Esophagus (tissue), 2 donors: ENCODE measurements around the gene SNCAIP. TPM values are rescaled to one million over a fixed set of nuclear protein-coding genes. Genes with fewer than 3 reads are reported as not detected.
"Not testable (repeated sequence)": the region's sequence is repeated elsewhere in the genome, so short reads cannot be mapped to it uniquely, and the experiment has no call there.

Source experiments
- H3K27ac ChIP-seq, 2 donors: one replicate each; pipeline ENCODE4 v1.5.1; 2013; ENCODE audit warnings: low read depth in 2 of 2, mild to moderate bottlenecking in 2 of 2, inconsistent platforms in 1 of 2, low read length in 1 of 2, moderate library complexity in 1 of 2
- H3K27me3 ChIP-seq, 2 donors: one replicate each; pipeline ENCODE4 v1.6.1; 2013; ENCODE audit warnings: low read length in 2 of 2, control low read depth in 1 of 2, mild to moderate bottlenecking in 1 of 2; ENCODE audit not compliant: insufficient read depth in 2 of 2, control insufficient read depth in 1 of 2
- H3K36me3 ChIP-seq, 2 donors: one replicate each; pipeline ENCODE4 v1.6.1; 2013; ENCODE audit warnings: low read length in 1 of 2; ENCODE audit not compliant: control insufficient read depth in 2 of 2, insufficient read depth in 2 of 2
- H3K4me1 ChIP-seq, 2 donors: one replicate each; pipeline ENCODE4 v1.6.1; 2013; ENCODE audit warnings: low read length in 1 of 2; ENCODE audit not compliant: control insufficient read depth in 2 of 2, insufficient read depth in 2 of 2
- H3K4me3 ChIP-seq, 2 donors: one replicate each; pipeline ENCODE4 v1.5.1; 2013; ENCODE audit warnings: low read length in 2 of 2, mild to moderate bottlenecking in 2 of 2, low read depth in 1 of 2, moderate library complexity in 1 of 2
- H3K9me3 ChIP-seq, 2 donors: one replicate each; pipeline ENCODE4 v1.6.1; 2013; ENCODE audit warnings: mild to moderate bottlenecking in 2 of 2, low read depth in 1 of 2, low read length in 1 of 2, moderate library complexity in 1 of 2; ENCODE audit not compliant: control insufficient read depth in 2 of 2, insufficient read depth in 1 of 2
- WGBS, 2 donors: extraction: QIAGEN DNeasy Blood & Tissue Kit; methylation state at CpG; one replicate each; pipeline ENCODE4 v1.1.7; 2013; 5-methylcytosine and 5-hydroxymethylcytosine counted together
- polyA plus RNA-seq, 2 donors: library from polyadenylated mRNA; stranded (reverse); fragments of 200-250 nt; gene quantifications; one replicate each; pipeline ENCODE4 v1.2.3, GENCODE V29; 2013
- donor health status: healthy with polysubstance abuse.
- donor health status: Bipolar disorder and iron deficiency.

The SNCAIP gene
- polyA plus RNA-seq, 2 donors: 0.80 to 1.2 TPM

DNA sequence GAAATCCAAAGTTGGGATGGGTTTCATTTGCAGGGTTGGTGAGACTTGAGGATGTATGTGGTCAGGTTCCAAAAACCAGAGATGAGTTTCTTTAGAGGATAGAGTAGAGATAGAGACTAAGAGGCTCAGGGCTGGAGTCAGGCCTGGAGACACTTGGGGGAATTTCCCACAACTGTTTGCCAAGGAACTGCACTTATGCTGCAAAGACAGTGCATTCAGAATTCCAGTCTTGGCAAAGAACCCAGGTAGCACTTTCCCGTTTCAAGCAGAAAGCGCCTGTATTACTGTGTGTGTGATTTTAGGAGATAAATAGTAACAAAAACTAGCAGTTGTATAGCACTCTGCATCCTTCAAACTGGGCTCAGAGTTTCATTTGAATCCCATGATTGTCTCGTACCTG is 55.4 kb downstream of the SNCAIP start:
- WGBS, 2 donors: 52 to 70% methylated on average over 3 of the region's 3 CpGs
- Histone ChIP-seq H3K27me3 (no peaks in the 10 kb centered on the region), H3K4me1 (no peaks in the 10 kb centered on the region)

DNA sequence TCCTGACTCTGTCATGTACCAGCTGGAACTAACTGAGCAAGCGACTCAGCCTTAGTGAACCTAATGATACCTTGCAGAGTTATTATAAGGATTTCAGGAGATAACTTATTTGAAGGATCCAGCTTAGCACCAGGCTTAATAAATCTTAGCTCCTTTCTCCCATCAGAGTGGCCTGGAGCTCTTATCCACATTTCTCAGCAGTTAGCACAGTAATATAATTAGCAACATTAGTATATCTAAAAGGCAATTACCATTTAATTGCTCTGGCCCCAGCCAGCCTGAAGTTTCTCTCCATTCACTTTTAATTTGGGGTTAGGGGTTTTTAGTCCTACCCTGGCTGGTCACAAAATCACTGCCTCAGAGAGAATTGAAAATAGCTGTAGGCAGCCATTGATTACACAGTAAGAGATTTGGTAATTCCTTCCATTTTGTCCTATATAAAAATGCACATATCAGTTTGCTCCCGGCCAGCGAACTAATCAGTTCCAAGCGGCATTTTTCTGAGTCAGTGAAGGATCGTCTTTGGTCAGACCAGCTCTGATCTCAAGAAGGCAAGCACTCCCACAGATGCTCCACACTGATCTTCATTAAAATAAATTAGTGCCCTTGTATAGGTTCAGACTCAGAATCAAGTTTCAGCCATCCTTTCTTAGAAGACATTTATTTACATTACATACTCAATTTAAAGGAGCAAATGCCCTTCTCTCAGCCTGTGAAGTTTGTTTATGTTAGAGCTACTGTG is 56.6 kb downstream of the SNCAIP start:
- Histone ChIP-seq H3K27ac (no peak overlapping the region), H3K9me3 (no peaks in the 10 kb centered on the region), H3K4me3 (no peak overlapping the region), H3K36me3 (no peaks in the 10 kb centered on the region), H3K4me1 (no peaks in the 10 kb centered on the region), H3K27me3 (no peaks in the 10 kb centered on the region)
- WGBS, 2 donors: 72% methylated on average over 5 of the region's 5 CpGs

More for the DNA sequence above, 55.4 kb downstream of the SNCAIP start:
- Histone ChIP-seq H3K27ac (no peak overlapping the region), H3K36me3 (no peaks in the 10 kb centered on the region), H3K4me3 (no peak overlapping the region), H3K9me3 (no peaks in the 10 kb centered on the region)

DNA sequence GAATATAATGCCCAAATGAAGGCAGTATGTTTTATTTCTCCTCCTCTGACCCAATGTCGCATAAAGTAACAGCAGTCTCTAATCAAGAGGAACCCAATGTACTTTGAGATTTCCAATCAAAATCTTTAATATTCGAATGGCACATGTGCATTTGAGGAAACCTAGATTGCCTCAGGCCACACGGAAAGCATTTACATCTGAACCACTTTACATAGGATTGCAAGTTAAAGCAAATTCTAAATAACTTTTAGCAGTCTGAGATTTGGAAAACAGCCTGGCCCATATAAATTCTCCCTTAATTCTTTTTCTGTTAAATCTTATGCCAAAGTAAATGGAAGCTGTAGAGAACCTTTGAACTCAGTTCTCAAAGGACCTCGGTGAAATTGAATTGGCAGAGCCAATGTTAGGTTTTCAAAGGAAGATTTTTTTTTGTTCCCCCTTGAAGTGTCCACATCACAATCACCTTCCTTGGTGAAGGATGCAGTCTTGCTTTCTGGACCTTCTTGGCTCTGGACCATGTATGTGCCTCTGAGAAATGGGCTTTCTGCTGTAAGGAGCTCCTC is 57.3 kb downstream of the SNCAIP start:
- H3K4me3 ChIP-seq: no peak overlapping the region
- 39 to 56% methylated on average over 4 of the region's 4 CpGs for WGBS, 2 donors
- no peak overlapping the region for H3K27ac ChIP-seq
- H3K36me3 ChIP-seq: no peaks in the 10 kb centered on the region
- H3K27me3 ChIP-seq: no peaks in the 10 kb centered on the region
- no peaks in the 10 kb centered on the region for H3K9me3 ChIP-seq
- H3K4me1 ChIP-seq: no peaks in the 10 kb centered on the region

DNA sequence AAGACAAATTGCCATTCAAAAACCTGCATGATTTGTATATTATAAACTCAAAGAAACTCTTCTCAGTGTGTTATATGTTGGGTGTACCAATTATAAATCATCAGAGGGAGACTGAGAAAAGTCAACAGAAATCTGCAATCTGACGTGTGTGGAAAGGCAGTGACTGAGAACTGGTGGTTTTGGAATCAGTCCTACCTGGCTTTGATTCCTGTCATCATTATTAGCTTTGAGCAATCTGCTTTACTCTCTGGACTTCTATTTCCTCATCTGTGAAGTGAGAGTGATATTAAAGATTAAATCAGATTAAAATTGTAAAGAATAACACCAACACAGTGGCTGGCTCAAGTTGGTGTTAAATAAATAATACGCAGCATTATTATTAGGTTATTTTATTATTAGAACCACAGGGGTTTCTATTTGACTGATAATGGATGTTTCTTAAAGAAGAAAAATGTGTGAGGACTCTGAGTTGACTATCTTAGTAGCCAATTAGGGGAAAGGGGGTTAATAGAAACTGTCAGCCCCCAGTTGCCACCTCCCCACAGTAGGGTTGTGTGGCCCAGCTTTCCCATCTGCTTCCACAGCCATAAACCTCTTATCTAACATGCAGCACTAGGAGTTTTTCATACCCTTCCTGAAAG is 59.6 kb downstream of the SNCAIP start:
- H3K27me3 ChIP-seq: no peaks in the 10 kb centered on the region
- H3K9me3 ChIP-seq: no peaks in the 10 kb centered on the region
- H3K4me3 ChIP-seq: no peak overlapping the region
- WGBS, 2 donors: 38 to 45% methylated on average over 2 of the region's 2 CpGs
- no peak overlapping the region for H3K27ac ChIP-seq
- no peaks in the 10 kb centered on the region for H3K4me1 ChIP-seq
- H3K36me3 ChIP-seq: no peaks in the 10 kb centered on the region

DNA sequence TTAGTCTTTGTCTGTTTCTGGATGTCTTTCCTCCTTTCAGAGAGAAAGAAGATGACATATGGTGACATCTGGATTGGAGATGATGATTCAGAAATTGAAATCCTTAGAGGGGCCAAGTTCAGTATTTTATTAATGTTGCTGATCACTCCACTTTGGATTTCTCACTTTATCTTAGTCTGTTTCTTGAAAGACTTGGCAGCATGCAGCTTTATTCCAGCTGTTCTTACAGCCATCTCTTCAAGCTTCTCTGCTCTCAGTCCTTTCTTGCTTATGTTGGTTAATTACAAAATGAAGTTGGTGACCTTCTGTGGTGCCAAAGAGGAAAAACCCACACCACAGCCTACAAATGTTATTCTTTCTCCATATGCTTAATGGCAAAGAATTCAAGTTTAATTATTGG is 62.1 kb downstream of the SNCAIP start:
- no peak overlapping the region for H3K4me3 ChIP-seq
- no peaks in the 10 kb centered on the region for H3K9me3 ChIP-seq
- H3K27ac ChIP-seq: no peak overlapping the region
- no peaks in the 10 kb centered on the region for H3K4me1 ChIP-seq
- H3K36me3 ChIP-seq: no peaks in the 10 kb centered on the region
- H3K27me3 ChIP-seq: no peaks in the 10 kb centered on the region

DNA sequence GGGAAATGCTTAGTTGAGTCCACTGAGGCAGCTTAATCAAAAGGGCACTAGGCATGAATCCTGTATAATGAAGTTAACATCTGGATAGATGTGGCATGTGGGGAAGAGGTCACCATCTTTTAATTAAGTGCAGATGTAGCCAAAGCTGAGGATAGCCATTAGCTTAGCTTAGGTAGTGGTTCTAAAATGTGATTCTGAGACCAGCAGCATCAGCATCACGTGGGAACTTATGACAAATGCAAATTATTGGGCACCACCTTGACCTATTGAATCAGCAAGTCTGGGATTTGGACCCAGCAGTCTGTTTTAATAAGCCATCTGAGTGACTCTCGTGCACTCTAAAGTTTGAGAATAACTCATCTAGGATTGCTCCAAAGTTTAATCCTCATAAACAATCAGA is 63.8 kb downstream of the SNCAIP start:
- H3K27ac ChIP-seq: no peak overlapping the region
- no peaks in the 10 kb centered on the region for H3K4me1 ChIP-seq
- 62 to 71% methylated on average over 2 of the region's 2 CpGs for WGBS, 2 donors
- H3K36me3 ChIP-seq: no peaks in the 10 kb centered on the region
- no peak overlapping the region for H3K4me3 ChIP-seq
- no peaks in the 10 kb centered on the region for H3K9me3 ChIP-seq
- H3K27me3 ChIP-seq: no peaks in the 10 kb centered on the region

DNA sequence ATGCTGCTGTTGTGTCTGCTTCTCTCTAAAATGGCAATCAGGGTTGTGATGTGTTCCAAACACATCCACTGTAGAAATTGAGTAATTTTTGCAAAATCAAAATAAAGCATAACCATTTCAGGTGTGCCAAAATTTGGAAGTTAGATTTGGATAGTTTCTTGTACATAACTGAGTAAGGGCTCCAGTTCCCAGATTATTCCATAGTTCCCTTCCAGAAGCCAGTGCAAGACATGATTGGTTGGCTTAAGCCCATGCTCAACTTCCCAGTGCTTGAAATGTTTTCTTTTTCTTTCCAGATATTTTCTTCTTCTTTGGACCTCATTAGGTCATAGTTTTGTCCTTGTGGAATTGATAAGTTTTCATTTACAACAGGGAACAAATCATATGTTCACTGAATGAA is 64.2 kb downstream of the SNCAIP start:
- Histone ChIP-seq H3K9me3 (no peaks in the 10 kb centered on the region), H3K27ac (no peak overlapping the region), H3K36me3 (no peaks in the 10 kb centered on the region), H3K27me3 (no peaks in the 10 kb centered on the region), H3K4me1 (no peaks in the 10 kb centered on the region), H3K4me3 (no peak overlapping the region)

DNA sequence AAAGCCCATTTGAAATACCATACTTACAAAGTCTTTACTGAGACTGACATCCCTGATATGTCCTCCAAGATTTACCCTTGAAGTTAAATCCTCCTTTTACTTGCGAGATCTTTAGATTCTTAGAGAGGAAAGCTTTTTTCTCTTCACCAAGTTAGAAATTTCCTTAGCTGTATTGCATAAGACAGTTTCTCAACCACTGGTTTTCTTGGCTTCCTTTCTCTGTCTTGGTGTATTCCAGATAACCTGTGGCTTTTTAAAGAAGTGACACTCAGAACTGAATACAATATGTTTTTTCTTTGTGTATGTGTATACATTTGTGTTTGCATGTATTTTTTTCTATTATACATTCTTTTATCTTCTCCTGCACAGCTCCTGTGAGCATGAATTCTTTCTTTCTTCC is 65.0 kb downstream of the SNCAIP start:
- Histone ChIP-seq H3K27me3 (no peaks in the 10 kb centered on the region), H3K4me3 (no peak overlapping the region), H3K9me3 (no peaks in the 10 kb centered on the region), H3K27ac (no peak overlapping the region), H3K4me1 (no peaks in the 10 kb centered on the region), H3K36me3 (no peaks in the 10 kb centered on the region)
- WGBS, 2 donors: 71 to 75% methylated on average over 1 of the region's 1 CpG

DNA sequence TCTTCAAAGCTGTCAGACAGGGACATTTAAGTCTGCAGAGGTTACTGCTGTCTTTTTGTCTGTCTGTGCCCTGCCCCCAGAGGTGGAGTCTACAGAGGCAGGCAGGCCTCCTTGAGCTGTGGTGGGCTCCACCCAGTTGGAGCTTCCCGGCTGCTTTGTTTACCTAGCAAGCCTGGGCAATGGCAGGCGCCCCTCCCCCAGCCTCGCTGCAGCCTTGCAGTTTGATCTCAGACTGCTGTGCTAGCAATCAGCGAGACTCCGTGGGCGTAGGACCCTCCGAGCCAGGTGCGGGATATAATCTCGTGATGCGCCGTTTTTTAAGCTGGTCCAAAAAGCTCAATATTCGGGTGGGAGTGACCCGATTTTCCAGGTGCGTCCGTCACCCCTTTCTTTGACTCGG is 70.9 kb downstream of the SNCAIP start:
- not testable (repeated sequence) for H3K27me3 ChIP-seq, H3K36me3 ChIP-seq, H3K27ac ChIP-seq, H3K4me1 ChIP-seq, H3K4me3 ChIP-seq, H3K9me3 ChIP-seq
- WGBS, 2 donors: 75 to 86% methylated on average over 15 to 16 of the region's 16 CpGs

DNA sequence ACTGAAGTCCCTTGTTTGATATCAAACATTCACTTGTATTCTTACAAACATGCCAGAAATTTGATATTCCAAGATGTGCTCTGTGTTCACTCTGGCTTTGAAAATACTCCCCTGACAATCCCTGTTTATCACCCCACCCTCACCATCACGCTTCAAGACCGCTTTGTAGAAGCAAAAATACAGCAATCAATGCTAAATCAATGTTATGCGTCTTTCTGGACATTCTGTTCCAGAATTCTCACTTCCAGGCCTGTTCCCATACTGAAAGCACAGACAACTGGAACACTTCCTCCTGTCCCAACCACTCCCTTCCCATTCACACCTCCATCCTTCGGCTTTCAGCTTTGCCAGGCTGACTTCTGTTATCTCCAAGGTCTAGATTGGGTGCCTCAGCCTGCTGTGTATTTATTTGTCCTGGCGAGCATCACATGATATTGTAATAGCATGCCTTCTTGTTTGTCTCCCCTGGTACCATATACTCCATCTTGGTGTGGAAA is 72.8 kb downstream of the SNCAIP start:
- Histone ChIP-seq H3K4me1 (no peaks in the 10 kb centered on the region), H3K27me3 (no peaks in the 10 kb centered on the region), H3K27ac (no peak overlapping the region), H3K36me3 (no peaks in the 10 kb centered on the region), H3K4me3 (no peak overlapping the region), H3K9me3 (no peaks in the 10 kb centered on the region)
- WGBS, 2 donors: 80 to 90% methylated on average over 5 of the region's 5 CpGs
